Keratinocyte (primary cell): ENCODE data around the gene VAMP4. TPM values are rescaled to one million over a fixed set of nuclear protein-coding genes. Genes with fewer than 3 reads are reported as not detected.
"Not testable (repeated sequence)": the region's sequence is repeated elsewhere in the genome, so short reads cannot be mapped to it uniquely, and the experiment has no call there.

Experiments used
- DNase-seq: peaks from one replicate; pipeline ENCODE4 v3.0.0-alpha.2; 2011; ENCODE audit warnings: low read depth, missing footprints, low spot score
- FAIRE-seq: peaks from 2 replicates; lab custom pipeline; 2011; peaks lifted over from hg19 to GRCh38; lab: Jason Lieb, UNC
- H2AFZ ChIP-seq: 2 replicates; pipeline ENCODE4 v1.6.0; 2012; ENCODE audit warnings: low read length, control low read depth, inconsistent platforms; ENCODE audit not compliant: control insufficient read depth
- H3K27ac ChIP-seq: 2 replicates; pipeline ENCODE4 v1.5.1; 2011; ENCODE audit warnings: low read length; ENCODE audit not compliant: control insufficient read depth, insufficient read depth
- H3K27me3 ChIP-seq: 3 replicates; pipeline ENCODE4 v1.6.0; 2011; ENCODE audit warnings: low read length; ENCODE audit not compliant: control insufficient read depth, insufficient read depth; ENCODE audit errors: extremely low read depth
- H3K36me3 ChIP-seq, 2 experiments: 2 replicates in 1 of 2; 3 replicates in 1 of 2; pipeline ENCODE4 v1.5.1; 2011; ENCODE audit warnings: low read length in 2 of 2, mild to moderate bottlenecking in 1 of 2; ENCODE audit not compliant: control insufficient read depth in 2 of 2, insufficient read depth in 2 of 2; ENCODE audit errors: extremely low read depth in 1 of 2
- H3K4me1 ChIP-seq: 3 replicates; pipeline ENCODE4 v1.5.1; 2011; ENCODE audit warnings: low read length; ENCODE audit not compliant: control insufficient read depth, insufficient read depth; ENCODE audit errors: extremely low read depth
- H3K4me2 ChIP-seq: 3 replicates; pipeline ENCODE4 v1.6.0; 2011; ENCODE audit warnings: low read depth, low read length; ENCODE audit not compliant: control insufficient read depth, insufficient read depth; ENCODE audit errors: extremely low read depth
- H3K4me3 ChIP-seq, 3 experiments: fragments of 200-600 bp in 1 of 3; sonication (generic) in 1 of 3; 2 replicates in 2 of 3; 3 replicates in 1 of 3; pipeline ENCODE4 v1.5.1; 2011 to 2016; ENCODE audit warnings: low read length in 3 of 3, mild to moderate bottlenecking in 3 of 3, control low read depth in 2 of 3, inconsistent platforms in 1 of 3, low read depth in 1 of 3, mixed read lengths in 1 of 3, mixed run types in 1 of 3, moderate library complexity in 1 of 3; ENCODE audit not compliant: control insufficient read depth in 2 of 3, insufficient read depth in 2 of 3; ENCODE audit errors: extremely low read depth in 1 of 3
- H3K79me2 ChIP-seq: 2 replicates; pipeline ENCODE4 v1.6.0; 2012; ENCODE audit warnings: low read length; ENCODE audit not compliant: control insufficient read depth, insufficient read depth
- H3K9ac ChIP-seq: 3 replicates; pipeline ENCODE4 v1.6.0; 2011; ENCODE audit warnings: low read length; ENCODE audit not compliant: control insufficient read depth, insufficient read depth; ENCODE audit errors: extremely low read depth
- H3K9me1 ChIP-seq: 3 replicates; pipeline ENCODE4 v1.6.0; 2011; ENCODE audit warnings: low read length; ENCODE audit not compliant: control insufficient read depth, insufficient read depth; ENCODE audit errors: extremely low read depth
- H3K9me3 ChIP-seq: 2 replicates; pipeline ENCODE4 v1.5.1; 2012; ENCODE audit warnings: low read depth, low read length; ENCODE audit not compliant: control insufficient read depth
- H4K20me1 ChIP-seq: 3 replicates; pipeline ENCODE4 v1.6.0; 2011; ENCODE audit warnings: low read length; ENCODE audit not compliant: control insufficient read depth, insufficient read depth; ENCODE audit errors: extremely low read depth
- CTCF ChIP-seq, 3 experiments: IDR thresholded peaks in 1 of 3; conservative IDR thresholded peaks in 1 of 3; optimal IDR thresholded peaks in 1 of 3; 2 replicates in 2 of 3; 3 replicates in 1 of 3; pipeline versions ENCODE3 to v1.5.1; 2011; ENCODE audit warnings: low read length in 3 of 3, mild to moderate bottlenecking in 3 of 3, moderate library complexity in 2 of 3, control low read depth in 1 of 3, inconsistent platforms in 1 of 3; ENCODE audit not compliant: insufficient read depth in 2 of 3; ENCODE audit errors: extremely low read depth in 1 of 3
- EZH2 ChIP-seq: IDR thresholded peaks from one replicate; pipeline ENCODE4 v1.6.1; 2012; ENCODE audit warnings: inconsistent platforms, mild to moderate bottlenecking, low read length, moderate library complexity
- dilution Hi-C: fragments of 300-500 bp; cut with MboI; formaldehyde crosslinking; loops from one replicate; pipeline ENCODE4 v1.7.0; 2020; ENCODE audit warnings: low sequenced_read_pairs; ENCODE audit not compliant: extremely low pct_ligation_motif_present
- polyA plus RNA-seq, 5 experiments: library from polyadenylated mRNA; depleted of rRNA in 3 of 5; stranded (reverse) in 3 of 5; stranded (forward) in 1 of 5; unstranded in 1 of 5; fragments of >200 nt; gene quantifications; 1 replicate in 1 of 5; 2 replicates in 3 of 5; 3 replicates in 1 of 5; pipeline versions ENCODE4 v1.2.1 to v1.2.3, GENCODE V29; 2011 to 2012; ENCODE audit warnings: missing spikeins in 2 of 5, low read depth in 1 of 5, low replicate concordance in 1 of 5

VAMP4 gene
- polyA plus RNA-seq, 1 donor (not counting 4 experiments of a cell fraction or from before 2014, with no cell fraction given): 12.7 TPM

GRCh38 chr1:171699531-171699930 lies 42.3 kb downstream of the VAMP4 start:
- no peak overlapping the region for H3K4me2 ChIP-seq
- no peak overlapping the region for H3K27ac ChIP-seq
- H3K4me3 ChIP-seq: no peak overlapping the region
- no peak for DNase-seq
- no peak overlapping the region for H2AFZ ChIP-seq
- no peaks in the 10 kb centered on the region for H3K27me3 ChIP-seq
- no peak for FAIRE-seq
- no peaks in the 10 kb centered on the region for H3K36me3 ChIP-seq
- H3K9ac ChIP-seq: no peak overlapping the region
- TF ChIP-seq EZH2 (no peak), CTCF (optimal IDR thresholded peaks at IDR 0.05 in 1 of 3, IDR thresholded peaks at IDR 0.05 in 1 of 3, conservative IDR thresholded peaks at IDR 0.05 in 1 of 3; ENCODE audit: extremely low read depth in 1 of 3, insufficient read depth in 2 of 3, low read length in 3 of 3) (no peak)
- dilution Hi-C loops: no loop called here
- no peaks in the 10 kb centered on the region for H3K4me1 ChIP-seq
- no peaks in the 10 kb centered on the region for H4K20me1 ChIP-seq
- no peaks in the 10 kb centered on the region for H3K9me1 ChIP-seq
- no peaks in the 10 kb centered on the region for H3K79me2 ChIP-seq
- H3K9me3 ChIP-seq: no peaks in the 10 kb centered on the region

GRCh38 chr1:171695772-171696171 lies 46.1 kb downstream of the VAMP4 start:
- DNase-seq, H2AFZ ChIP-seq, H3K9me3 ChIP-seq, H3K9ac ChIP-seq, H3K79me2 ChIP-seq, H3K9me1 ChIP-seq, H3K4me1 ChIP-seq, H3K4me2 ChIP-seq, dilution Hi-C loops, H3K27me3 ChIP-seq, H3K27ac ChIP-seq, H3K4me3 ChIP-seq, FAIRE-seq, H4K20me1 ChIP-seq, H3K36me3 ChIP-seq: not testable (repeated sequence)

- H2AFZ ChIP-seq, DNase-seq, H3K9me3 ChIP-seq, H3K9me1 ChIP-seq, H4K20me1 ChIP-seq, H3K27ac ChIP-seq, H3K36me3 ChIP-seq, H3K27me3 ChIP-seq, H3K4me1 ChIP-seq, H3K4me2 ChIP-seq, H3K9ac ChIP-seq, dilution Hi-C loops, H3K79me2 ChIP-seq, H3K4me3 ChIP-seq, FAIRE-seq: not testable (repeated sequence)
Measured at GRCh38 chr1:171693541-171693940, 48.3 kb downstream of the VAMP4 start.
